Measurements from ENCODE around the gene RAF1.

GRCh38 chr3:12568747-12569146, 95.2 kb downstream of the RAF1 start:
- no peak for TF ChIP-seq POLR2A (IDR thresholded peaks at IDR 0.05; ENCODE audit: low read depth, low read length)
- TF ChIP-seq POLR2AphosphoS5 (IDR thresholded peaks at IDR 0.05; ENCODE audit: low read depth, low read length), result no peak

Data from GM12891 (cell line).